HCT116 (cell line): ENCODE measurements around the gene LHPP. TPM values are rescaled to one million over a fixed set of nuclear protein-coding genes. Genes with fewer than 3 reads are reported as not detected.

Source experiments
- ATAC-seq: fragments of 200-7000 bp; cut with Tn5 transposase; 2 replicates; pipeline ENCODE4 v1.9.1; 2020; ENCODE audit warnings: mild to moderate bottlenecking, moderate library complexity
- BruUV-seq: library from RNA; stranded (reverse); fragments of 400-500 nt; replicated peaks from 2 replicates; lab custom pipeline; 2021; lab: Mats Ljungman, UMichigan
- CTCF ChIA-PET: fragments of 300-600 bp; sonication (Branson Sonifier 250); formaldehyde crosslinking; loops from one replicate; lab custom pipeline; 2021; ENCODE audit warnings: antibody characterized with exemption; lab: Charles Lee
- POLR2A ChIA-PET: fragments of 300-600, 350-600 bp; sonication (Branson Sonifier 250); formaldehyde crosslinking; loops from one replicate; lab custom pipeline; 2021; ENCODE audit warnings: antibody characterized with exemption; lab: Charles Lee
- RAD21 ChIA-PET, 2 experiments: fragments of 300-600 bp; sonication (Branson Sonifier 250); formaldehyde crosslinking; loops; one replicate each; lab custom pipeline; 2023; ENCODE audit warnings: low total read pairs in 2 of 2; ENCODE audit not compliant: uncharacterized antibody in 2 of 2, unreplicated experiment in 2 of 2, low non-redundant PET in 1 of 2; lab: Charles Lee
- DNase-seq: peaks from one replicate; pipeline ENCODE4 v3.0.0-alpha.2; 2010; ENCODE audit warnings: low read depth, low spot score
- H2AFZ ChIP-seq: fragments of 200-600 bp; shearing (Covaris generic), sonication (generic); 2 replicates; pipeline ENCODE4 v1.6.1; 2017; ENCODE audit warnings: low read depth, mixed run types, mixed read lengths, antibody characterized with exemption, low read length; ENCODE audit not compliant: poor library complexity, severe bottlenecking
- H3K27ac ChIP-seq: 2 replicates; pipeline ENCODE4 v1.5.1; 2012; ENCODE audit warnings: low read depth, low read length
- H3K27me3 ChIP-seq: fragments of 200-600 bp; sonication (generic); 2 replicates; pipeline ENCODE4 v1.6.1; 2016; ENCODE audit warnings: mixed run types, low read length, mixed read lengths; ENCODE audit not compliant: insufficient read depth
- H3K36me3 ChIP-seq, 2 experiments: fragments of 200-500 bp in 1 of 2; fragments of 200-600 bp in 1 of 2; sonication (Bioruptor generic) in 1 of 2; sonication (generic) in 1 of 2; 2 replicates each; pipeline versions ENCODE4 v1.5.1 to v1.6.1; 2014 to 2016; ENCODE audit warnings: low read length in 2 of 2, inconsistent platforms in 1 of 2, mixed read lengths in 1 of 2, mixed run types in 1 of 2; ENCODE audit not compliant: insufficient read depth in 2 of 2, control insufficient read depth in 1 of 2
- H3K4me1 ChIP-seq, 2 experiments: fragments of 200-600 bp in 1 of 2; sonication (generic) in 1 of 2; 2 replicates each; pipeline versions ENCODE4 v1.5.1 to v1.6.1; 2012 to 2017; ENCODE audit warnings: low read length in 2 of 2, inconsistent platforms in 1 of 2, mild to moderate bottlenecking in 1 of 2, mixed read lengths in 1 of 2, mixed run types in 1 of 2, moderate library complexity in 1 of 2; ENCODE audit not compliant: insufficient read depth in 2 of 2, control insufficient read depth in 1 of 2
- H3K4me2 ChIP-seq: fragments of 200-600 bp; sonication (generic); 2 replicates; pipeline ENCODE4 v1.6.1; 2017; ENCODE audit warnings: mixed run types, low read length, mixed read lengths
- H3K4me3 ChIP-seq, 2 experiments: fragments of 200-600 bp in 1 of 2; sonication (generic) in 1 of 2; replicated peaks in 1 of 2; 2 replicates each; pipeline ENCODE4 v1.5.1; 2011 to 2016; ENCODE audit warnings: low read length in 2 of 2, control low read depth in 1 of 2, low read depth in 1 of 2, mild to moderate bottlenecking in 1 of 2, mixed read lengths in 1 of 2, mixed run types in 1 of 2
- H3K79me2 ChIP-seq: fragments of 200-600 bp; sonication (generic); 2 replicates; pipeline ENCODE4 v1.6.1; 2017; ENCODE audit warnings: mild to moderate bottlenecking, mixed run types, low read length, moderate library complexity, mixed read lengths; ENCODE audit not compliant: insufficient read depth
- H3K9ac ChIP-seq: fragments of 200-600 bp; sonication (generic); 2 replicates; pipeline ENCODE4 v1.6.1; 2016; ENCODE audit warnings: low read length, mixed read lengths
- H3K9me2 ChIP-seq: fragments of 200-600 bp; sonication (generic), shearing (Covaris generic); 2 replicates; pipeline ENCODE4 v1.6.1; 2017; ENCODE audit warnings: mixed run types, mild to moderate bottlenecking, moderate library complexity; ENCODE audit not compliant: insufficient read depth
- H3K9me3 ChIP-seq, 2 experiments: fragments of 200-500 bp in 1 of 2; fragments of 200-600 bp in 1 of 2; sonication (Bioruptor generic) in 1 of 2; sonication (generic) in 1 of 2; 2 replicates each; pipeline ENCODE4 v1.6.1; 2014 to 2017; ENCODE audit warnings: low read length in 2 of 2, mixed read lengths in 2 of 2, inconsistent platforms in 1 of 2, low read depth in 1 of 2, mild to moderate bottlenecking in 1 of 2, mixed run types in 1 of 2, moderate library complexity in 1 of 2; ENCODE audit not compliant: control insufficient read depth in 1 of 2, insufficient read depth in 1 of 2
- H4K20me1 ChIP-seq: fragments of 200-600 bp; sonication (generic), shearing (Covaris generic); 2 replicates; pipeline ENCODE4 v1.6.1; 2017; ENCODE audit warnings: mixed run types, mild to moderate bottlenecking, moderate library complexity; ENCODE audit not compliant: insufficient read depth
- CBX3 ChIP-seq: IDR thresholded peaks from 2 replicates; pipeline ENCODE4 v1.6.1; 2012; ENCODE audit warnings: low read depth
- CTCF ChIP-seq, 3 experiments: fragments of 200-600 bp in 1 of 3; sonication (generic) in 1 of 3; IDR thresholded peaks in 2 of 3; conservative IDR thresholded peaks in 1 of 3; 2 replicates each; pipeline ENCODE4 v1.5.1; 2012 to 2017; ENCODE audit warnings: low read depth in 2 of 3, low read length in 2 of 3, antibody characterized with exemption in 1 of 3, borderline replicate concordance in 1 of 3, control low read depth in 1 of 3, mild to moderate bottlenecking in 1 of 3, mixed read lengths in 1 of 3, mixed run types in 1 of 3, moderate library complexity in 1 of 3; ENCODE audit not compliant: insufficient read depth in 1 of 3
- EGR1 ChIP-seq: IDR thresholded peaks from 2 replicates; pipeline ENCODE4 v1.6.1; 2012; ENCODE audit warnings: low read depth
- ELF1 ChIP-seq: IDR thresholded peaks from 2 replicates; pipeline ENCODE4 v1.6.1; 2012; ENCODE audit warnings: low read depth, borderline replicate concordance
- EZH2 ChIP-seq: fragments of 200-600 bp; sonication (generic); IDR thresholded peaks from 2 replicates; pipeline ENCODE4 v1.6.1; 2017; ENCODE audit warnings: antibody characterized with exemption, mixed run types
- EZH2phosphoT487 ChIP-seq: fragments of 200-600 bp; IDR thresholded peaks from 2 replicates; pipeline ENCODE4 v1.6.1; 2018; ENCODE audit warnings: antibody characterized with exemption, borderline replicate concordance
- FOSL1 ChIP-seq: IDR thresholded peaks from 2 replicates; pipeline ENCODE4 v1.6.1; 2012; ENCODE audit warnings: low read depth
- JUND ChIP-seq: IDR thresholded peaks from 2 replicates; pipeline ENCODE4 v1.6.1; 2012
- RAD21 ChIP-seq: IDR thresholded peaks from 2 replicates; pipeline ENCODE4 v1.6.1; 2012; ENCODE audit warnings: low read depth, mild to moderate bottlenecking
- REST ChIP-seq: IDR thresholded peaks from 2 replicates; pipeline ENCODE4 v1.6.1; 2012; ENCODE audit warnings: low read depth
- SIN3A ChIP-seq: IDR thresholded peaks from 2 replicates; pipeline ENCODE4 v1.6.1; 2012; ENCODE audit warnings: low read depth
- SP1 ChIP-seq: IDR thresholded peaks from 2 replicates; pipeline ENCODE4 v1.6.1; 2012; ENCODE audit warnings: low read depth
- SRF ChIP-seq: IDR thresholded peaks from 2 replicates; pipeline ENCODE4 v1.6.1; 2012; ENCODE audit warnings: low read depth
- TCF7L2 ChIP-seq: IDR thresholded peaks from 2 replicates; pipeline ENCODE4 v1.7.0; 2011; ENCODE audit warnings: borderline replicate concordance, inconsistent platforms; ENCODE audit not compliant: insufficient read depth, insufficient read length; ENCODE audit errors: extremely low read depth
- YY1 ChIP-seq: IDR thresholded peaks from 2 replicates; pipeline ENCODE4 v1.6.1; 2011; ENCODE audit warnings: low read length, low read depth, moderate library complexity, mild to moderate bottlenecking; ENCODE audit not compliant: insufficient replicate concordance; ENCODE audit errors: extremely low read depth
- ZNF274 ChIP-seq: fragments of 200-500 bp; sonication (Bioruptor generic); IDR thresholded peaks from 2 replicates; pipeline ENCODE4 v1.6.1; 2014; ENCODE audit warnings: mild to moderate bottlenecking, low read depth, low read length, inconsistent platforms
- intact Hi-C: fragments of 100-400 bp; cut with micrococcal nuclease; formaldehyde crosslinking; loops from 2 replicates; pipeline ENCODE4 v1.10.0; 2022
- total RNA-seq: library from RNA; stranded (reverse); gene quantifications from one replicate; pipeline ENCODE4 v1.2.1, GENCODE V29; 2021; ENCODE audit not compliant: unreplicated experiment

Gene LHPP
- total RNA-seq, 1 experiment from 2014 or later = 45.8 TPM

- H3K27me3 ChIP-seq = no peaks in the 10 kb centered on the region; the same call in 1 of the 2 replicates
- H3K9ac ChIP-seq = no peak overlapping the region
- H3K36me3 ChIP-seq = no peaks in the 10 kb centered on the region
- ATAC-seq (no peak), DNase-seq (no peak)
- no peaks in the 10 kb centered on the region for H3K9me2 ChIP-seq
- BruUV-seq = no TSS peak
- peaks cover 6 to 32% of the 10 kb centered on the region in 2 experiments; a peak in 3 of 4 replicates for H3K4me1 ChIP-seq
- H3K27ac ChIP-seq = no peak overlapping the region
- ChIA-PET RAD21 (no interaction called here), POLR2A (no interaction called here), CTCF (no interaction called here)
- H4K20me1 ChIP-seq = no peaks in the 10 kb centered on the region
- no peaks in the 10 kb centered on the region for H3K9me3 ChIP-seq
- H3K79me2 ChIP-seq = no peaks in the 10 kb centered on the region
- H3K4me2 ChIP-seq = no peak overlapping the region
- intact Hi-C loops = no loop called here
- TF ChIP-seq RAD21 (no peak), FOSL1 (no peak), SP1 (no peak)
- H3K4me3 ChIP-seq = no peak overlapping the region
- no peak overlapping the region for H2AFZ ChIP-seq
Measured at GRCh38 chr10:124458473-124458872, 3.1 kb upstream of the LHPP start.

GRCh38 chr10:124458889-124459288 lies 2.7 kb upstream of the LHPP start:
- intact Hi-C loops = no loop called here
- no peak overlapping the region for H3K27ac ChIP-seq
- POLR2A ChIA-PET = no interaction called here
- H3K4me3 ChIP-seq = no peak overlapping the region
- no peaks in the 10 kb centered on the region for H3K9me2 ChIP-seq
- no peaks in the 10 kb centered on the region for H3K9me3 ChIP-seq
- TF ChIP-seq SIN3A = no peak
- TF ChIP-seq TCF7L2 = no peak
- no peak for TF ChIP-seq REST
- no peak for TF ChIP-seq YY1
- no peak for TF ChIP-seq ELF1
- no peak for TF ChIP-seq RAD21
- no peak for TF ChIP-seq JUND
- no peak for TF ChIP-seq CTCF (IDR thresholded peaks at IDR 0.05 in 2 of 3, conservative IDR thresholded peaks at IDR 0.05 in 1 of 3; ENCODE audit: borderline replicate concordance in 1 of 3, insufficient read depth in 1 of 3, low read depth in 2 of 3, low read length in 2 of 3)
- TF ChIP-seq EGR1 = no peak
- no peak for TF ChIP-seq EZH2
- no peak for TF ChIP-seq EZH2phosphoT487
- TF ChIP-seq SRF = no peak
- TF ChIP-seq CBX3 = no peak
- no peak for TF ChIP-seq ZNF274
- CTCF ChIA-PET = no interaction called here
- no peak for DNase-seq
- no peaks in the 10 kb centered on the region for H3K36me3 ChIP-seq
- H3K9ac ChIP-seq = no peak overlapping the region
- H3K27me3 ChIP-seq = no peaks in the 10 kb centered on the region; the same call in 1 of the 2 replicates
- no peak for ATAC-seq
- H3K4me2 ChIP-seq = no peak overlapping the region
- RAD21 ChIA-PET = no interaction called here
- no peaks in the 10 kb centered on the region for H3K79me2 ChIP-seq
- BruUV-seq = no TSS peak
- H4K20me1 ChIP-seq = no peaks in the 10 kb centered on the region
- no peak overlapping the region for H2AFZ ChIP-seq
- H3K4me1 ChIP-seq = peaks cover 6 to 32% of the 10 kb centered on the region in 2 experiments; a peak in 3 of 4 replicates
